HepG2 (cell line): ENCODE data around the gene FOCAD. TPM values are rescaled to one million over a fixed set of nuclear protein-coding genes. Genes with fewer than 3 reads are reported as not detected.

Source experiments
- ATAC-seq: fragments of 200-7000 bp; cut with Tn5 transposase; 3 replicates; pipeline ENCODE4 v1.9.1; 2020; ENCODE audit warnings: mild to moderate bottlenecking, moderate library complexity
- BruUV-seq: library from RNA; stranded (reverse); fragments of 400-500 nt; replicated peaks from 2 replicates; lab custom pipeline; 2021; lab: Mats Ljungman, UMichigan
- CTCF ChIA-PET: fragments of 300-600 bp; formaldehyde crosslinking; extraction: SDS; loops from one replicate; lab custom pipeline; 2021; ENCODE audit warnings: low total read pairs, inconsistent platforms, low intra/inter-chr PET ratio; lab: Yijun Ruan, JAX
- POLR2A ChIA-PET: fragments of 350-600 bp; sonication (Branson Sonifier 250); formaldehyde crosslinking; loops from one replicate; lab custom pipeline; 2020; ENCODE audit warnings: antibody characterized with exemption, inconsistent platforms; lab: Yijun Ruan, JAX
- DNase-seq: peaks from one replicate; pipeline ENCODE4 v3.0.0-alpha.2; 2015; ENCODE audit warnings: low spot score
- FAIRE-seq: peaks from 3 replicates; lab custom pipeline; 2011; peaks lifted over from hg19 to GRCh38; lab: Jason Lieb, UNC
- H2AFZ ChIP-seq: one replicate; pipeline ENCODE4 v1.6.1; 2011; ENCODE audit warnings: low read length, inconsistent platforms
- H3K27ac ChIP-seq: fragments of 300-600 bp; 3 replicates; pipeline ENCODE4 v1.8.0; 2011; ENCODE audit warnings: mixed run types, mild to moderate bottlenecking, mixed read lengths, low read length, inconsistent platforms; ENCODE audit not compliant: insufficient read depth; ENCODE audit errors: extremely low read length
- H3K27me3 ChIP-seq, 2 experiments: fragments of 200-600 bp in 1 of 2; 2 replicates in 1 of 2; 3 replicates in 1 of 2; pipeline versions ENCODE4 v1.6.0 to v1.8.0; 2011; ENCODE audit warnings: low read length in 2 of 2, mild to moderate bottlenecking in 2 of 2, moderate library complexity in 2 of 2, inconsistent platforms in 1 of 2; ENCODE audit not compliant: insufficient read depth in 2 of 2, control insufficient read depth in 1 of 2
- H3K36me3 ChIP-seq, 2 experiments: fragments of 200-600 bp in 1 of 2; replicated peaks in 1 of 2; 2 replicates in 1 of 2; 3 replicates in 1 of 2; pipeline versions ENCODE4 v1.5.1 to v1.8.0; 2011; ENCODE audit warnings: low read length in 2 of 2, inconsistent platforms in 1 of 2; ENCODE audit not compliant: insufficient read depth in 2 of 2, control insufficient read depth in 1 of 2
- H3K4me1 ChIP-seq: 2 replicates; pipeline ENCODE4 v1.5.1; 2012; ENCODE audit warnings: low read length, inconsistent platforms; ENCODE audit not compliant: insufficient read depth
- H3K4me2 ChIP-seq: 2 replicates; pipeline ENCODE4 v1.6.0; 2011; ENCODE audit warnings: low read depth, low read length, inconsistent platforms
- H3K4me3 ChIP-seq, 3 experiments: fragments of 200-600 bp in 1 of 3; sonication (generic), shearing (Covaris generic) in 1 of 3; replicated peaks in 1 of 3; 2 replicates each; pipeline ENCODE4 v1.5.1; 2011 to 2016; ENCODE audit warnings: low read length in 3 of 3, inconsistent platforms in 2 of 3, low read depth in 2 of 3, mild to moderate bottlenecking in 2 of 3, control low read depth in 1 of 3, mixed read lengths in 1 of 3; ENCODE audit not compliant: insufficient read depth in 1 of 3
- H3K79me2 ChIP-seq: one replicate; pipeline ENCODE4 v1.6.1; 2011; ENCODE audit warnings: low read length, inconsistent platforms; ENCODE audit not compliant: insufficient read depth
- H3K9ac ChIP-seq: 2 replicates; pipeline ENCODE4 v1.6.0; 2011; ENCODE audit warnings: mild to moderate bottlenecking, low read depth, low read length, inconsistent platforms; ENCODE audit not compliant: insufficient read depth
- H3K9me3 ChIP-seq: 2 replicates; pipeline ENCODE4 v1.5.1; 2012; ENCODE audit warnings: mild to moderate bottlenecking, low read length
- H4K20me1 ChIP-seq: 2 replicates; pipeline ENCODE4 v1.6.0; 2011; ENCODE audit warnings: inconsistent platforms, mild to moderate bottlenecking, low read length, moderate library complexity; ENCODE audit not compliant: insufficient read depth
- ARID2 ChIP-seq: sonication (generic); formaldehyde crosslinking; IDR thresholded peaks from 2 replicates; pipeline ENCODE4 v1.8.1; 2022; ENCODE audit warnings: mild to moderate bottlenecking, missing genetic modification reagents, borderline replicate concordance
- ELF3 ChIP-seq: IDR thresholded peaks from 2 replicates; pipeline ENCODE4 v1.6.1; 2016; ENCODE audit warnings: missing genetic modification reagents, missing compliant biosample characterization
- MIER2 ChIP-seq: IDR thresholded peaks from 2 replicates; pipeline ENCODE4 v1.6.1; 2016; ENCODE audit warnings: missing biosample characterization, missing genetic modification reagents
- NRL ChIP-seq: sonication (generic); formaldehyde crosslinking; IDR thresholded peaks from 2 replicates; pipeline ENCODE4 v1.5.0; 2020; ENCODE audit warnings: missing genetic modification reagents, mild to moderate bottlenecking, moderate library complexity, borderline replicate concordance
- POLR2AphosphoS5 ChIP-seq: IDR thresholded peaks from 2 replicates; pipeline ENCODE4 v1.6.1; 2012; ENCODE audit warnings: low read depth, low read length
- SMAD1 ChIP-seq: sonication (generic); formaldehyde crosslinking; IDR thresholded peaks from 2 replicates; pipeline ENCODE4 v1.4.0; 2020; ENCODE audit warnings: missing genetic modification reagents, low read depth, mild to moderate bottlenecking, borderline replicate concordance
- SP140L ChIP-seq: sonication (generic); formaldehyde crosslinking; IDR thresholded peaks from 2 replicates; pipeline ENCODE4 v1.4.0; 2020; ENCODE audit warnings: missing genetic modification reagents, borderline replicate concordance
- ZBTB33 ChIP-seq: sonication (generic); formaldehyde crosslinking; IDR thresholded peaks from 2 replicates; pipeline ENCODE4 v1.4.0; 2020; ENCODE audit warnings: missing genetic modification reagents
- ZFYVE20 ChIP-seq: sonication (generic); formaldehyde crosslinking; IDR thresholded peaks from 2 replicates; pipeline ENCODE4 v1.8.0; 2023; ENCODE audit warnings: low read depth, mild to moderate bottlenecking, moderate library complexity, missing genetic modification reagents, borderline replicate concordance
- ZNF121 ChIP-seq: sonication (generic); formaldehyde crosslinking; IDR thresholded peaks from 2 replicates; pipeline ENCODE4 v1.5.0; 2020; ENCODE audit warnings: mild to moderate bottlenecking, missing genetic modification reagents
- ZNF225 ChIP-seq: sonication (generic); formaldehyde crosslinking; IDR thresholded peaks from 2 replicates; pipeline ENCODE4 v1.4.0; 2020; ENCODE audit warnings: mild to moderate bottlenecking, missing genetic modification reagents
- ZNF232 ChIP-seq: sonication (generic); formaldehyde crosslinking; IDR thresholded peaks from 2 replicates; pipeline ENCODE4 v1.4.0; 2020; ENCODE audit warnings: missing genetic modification reagents, borderline replicate concordance
- ZNF264 ChIP-seq: sonication (generic); formaldehyde crosslinking; IDR thresholded peaks from 2 replicates; pipeline ENCODE4 v1.4.0; 2020; ENCODE audit warnings: missing genetic modification reagents
- ZNF775 ChIP-seq: sonication (generic); formaldehyde crosslinking; IDR thresholded peaks from 2 replicates; pipeline ENCODE4 v1.4.0; 2020; ENCODE audit warnings: missing genetic modification reagents, mild to moderate bottlenecking, moderate library complexity, borderline replicate concordance
- WGBS: methylation state at CpG from one replicate; pipeline ENCODE4 v1.1.6; 2017; ENCODE audit warnings: low lambda C conversion rate; 5-methylcytosine and 5-hydroxymethylcytosine counted together
- in situ Hi-C: cut with HindIII; loops from 2 replicates; pipeline ENCODE4 v1.10.0; 2017; ENCODE audit warnings: low pct_unique_long_range_greater_than_20kb; ENCODE audit not compliant: extremely low pct_ligation_motif_present
- intact Hi-C: fragments of 100-400 bp; cut with micrococcal nuclease; formaldehyde crosslinking; loops from one replicate; pipeline ENCODE4 v1.10.0; 2022; ENCODE audit not compliant: unreplicated experiment
- polyA plus RNA-seq, 8 experiments: library from polyadenylated mRNA; depleted of rRNA in 3 of 8; stranded (reverse) in 7 of 8; unstranded in 1 of 8; fragments of >200 nt; fragmentation: Illumina TruSeq in 4 of 8; extraction: Trizol in 4 of 8; gene quantifications; 2 replicates each; pipeline versions ENCODE4 v1.2.1 to v1.2.3, GENCODE V29; 2011 to 2016; ENCODE audit warnings: low read depth in 4 of 8, missing spikeins in 1 of 8, mixed read lengths in 1 of 8; ENCODE audit not compliant: insufficient read depth in 1 of 8
- total RNA-seq, 5 experiments: library from RNA; depleted of rRNA; stranded (reverse); fragments of >200 nt; fragmentation: Illumina TruSeq; extraction: Trizol; gene quantifications; 2 replicates each; pipeline ENCODE4 v1.2.3, GENCODE V29; 2016; ENCODE audit warnings: low read depth in 1 of 5
- TF ChIP-seq, protein P1 (sequence below): sonication (generic); formaldehyde crosslinking; IDR thresholded peaks from 2 replicates; pipeline ENCODE4; 2020; ENCODE audit warnings: missing genetic modification reagents, mild to moderate bottlenecking, borderline replicate concordance

The FOCAD gene
- total and polyA plus RNA-seq, 2 of the 13 experiments (the other 11 are each of a cell fraction or from before 2014, with no cell fraction given), result 18.0 to 31.1 TPM

DNA sequence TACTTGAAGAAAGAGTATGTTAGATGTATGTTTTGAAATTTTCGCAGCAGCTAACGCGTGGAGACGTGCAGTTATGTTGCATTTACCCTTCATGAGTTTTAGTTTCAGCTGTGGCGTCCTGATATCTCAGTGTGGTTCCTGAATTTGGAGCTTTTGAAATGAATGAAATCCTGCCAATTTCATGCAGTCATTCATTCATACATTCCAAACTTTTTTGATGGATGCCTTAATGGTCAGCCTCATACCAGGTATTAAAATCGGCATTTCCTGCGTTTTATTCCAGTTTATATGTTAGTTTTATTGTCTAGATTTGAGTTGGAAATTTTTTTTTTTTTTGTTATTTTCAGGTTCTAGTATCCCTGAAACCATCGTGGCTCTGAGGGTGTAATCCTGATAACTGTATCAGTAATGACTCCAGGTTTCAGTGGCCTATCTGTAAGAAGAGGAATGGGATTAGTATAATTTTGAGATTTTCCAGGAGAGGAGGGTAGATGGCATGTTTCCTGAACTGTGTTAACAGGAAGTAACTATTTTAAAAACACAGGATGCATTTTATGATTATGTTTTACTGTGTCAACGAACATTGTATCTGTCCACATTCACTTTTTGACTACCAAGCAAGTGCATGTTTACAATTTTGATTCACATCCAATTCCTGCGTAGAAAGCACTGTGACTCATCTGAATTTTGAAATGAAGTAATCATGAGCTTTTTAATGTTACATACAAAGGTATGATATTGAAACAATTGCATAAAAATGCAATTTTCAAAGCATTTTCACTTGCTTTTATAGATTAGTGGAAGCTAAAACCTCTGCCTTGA is 1.0 kb downstream of the FOCAD start (continued):
- no peak for TF ChIP-seq NRL (CRISPR knock-in tag)
- no peak for TF ChIP-seq SMAD1 (CRISPR knock-in tag)
- TF ChIP-seq ZNF232 (CRISPR knock-in tag), result no peak
- TF ChIP-seq SP140L, result no peak
- no peak for TF ChIP-seq ZFYVE20 (CRISPR knock-in tag)
- TF ChIP-seq ELF3 (CRISPR knock-in tag), result peak; percentile 9; the same call in 1 of the 2 replicates
- no peak for TF ChIP-seq ZNF225 (CRISPR knock-in tag)

DNA sequence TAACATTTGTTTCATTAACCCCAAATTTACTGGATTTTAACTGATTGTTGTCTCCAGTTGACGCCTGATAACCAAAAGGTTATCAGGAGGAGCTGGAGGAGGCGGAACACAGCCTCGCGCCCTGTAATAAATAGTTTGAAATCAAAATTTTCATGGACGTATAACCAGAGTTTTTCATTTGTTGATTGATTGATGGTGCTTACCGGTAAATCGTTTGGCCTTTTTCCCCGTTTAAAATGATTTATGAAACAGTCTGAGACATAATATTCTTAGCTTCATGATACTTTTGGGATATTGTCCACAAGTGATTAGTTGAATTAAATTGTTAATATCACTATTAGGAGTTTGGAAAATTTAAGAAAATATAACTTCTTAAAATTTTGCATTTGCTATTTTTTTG is 1.7 kb downstream of the FOCAD start:
- Histone ChIP-seq H3K9me3 (no peaks in the 10 kb centered on the region), H4K20me1 (no peaks in the 10 kb centered on the region), H3K79me2 (peaks cover 51% of the 10 kb centered on the region), H3K4me3 (peak overlapping the region in 2 of 3 experiments; percentile 65 to 89; a peak in 3 of 6 replicates), H3K4me2 (peak overlapping the region; percentile 86), H3K27ac (no peak overlapping the region), H3K9ac (no peak overlapping the region), H2AFZ (no peak overlapping the region), H3K4me1 (peaks cover 66% of the 10 kb centered on the region), H3K36me3 (no peaks in the 10 kb centered on the region), H3K27me3 (no peaks in the 10 kb centered on the region; a peak in 1 of 5 replicates)
- BruUV-seq, result no TSS peak
- in situ Hi-C loops (no loop called here), intact Hi-C loops (loop anchor here (10.0 kb wide), 2 partner anchors 99 to 239 kb away; no protein-coding TSS in a partner anchor)
- ChIA-PET POLR2A (no interaction called here), CTCF (no interaction called here)
- 96% methylated on average over 8 of the region's 8 CpGs for WGBS
- ATAC-seq, result no peak
- no peak for FAIRE-seq
- DNase-seq, result no peak
- no peak for TF ChIP-seq ZNF121 (CRISPR knock-in tag)
- no peak for TF ChIP-seq ZNF264 (CRISPR knock-in tag)
- TF ChIP-seq POLR2AphosphoS5, result no peak
- no peak for TF ChIP-seq MIER2
- TF ChIP-seq ZNF775 (CRISPR knock-in tag), result no peak
- no peak for TF ChIP-seq ARID2
- TF ChIP-seq ZBTB33 (CRISPR knock-in tag), result no peak
- TF ChIP-seq, protein P1, sequence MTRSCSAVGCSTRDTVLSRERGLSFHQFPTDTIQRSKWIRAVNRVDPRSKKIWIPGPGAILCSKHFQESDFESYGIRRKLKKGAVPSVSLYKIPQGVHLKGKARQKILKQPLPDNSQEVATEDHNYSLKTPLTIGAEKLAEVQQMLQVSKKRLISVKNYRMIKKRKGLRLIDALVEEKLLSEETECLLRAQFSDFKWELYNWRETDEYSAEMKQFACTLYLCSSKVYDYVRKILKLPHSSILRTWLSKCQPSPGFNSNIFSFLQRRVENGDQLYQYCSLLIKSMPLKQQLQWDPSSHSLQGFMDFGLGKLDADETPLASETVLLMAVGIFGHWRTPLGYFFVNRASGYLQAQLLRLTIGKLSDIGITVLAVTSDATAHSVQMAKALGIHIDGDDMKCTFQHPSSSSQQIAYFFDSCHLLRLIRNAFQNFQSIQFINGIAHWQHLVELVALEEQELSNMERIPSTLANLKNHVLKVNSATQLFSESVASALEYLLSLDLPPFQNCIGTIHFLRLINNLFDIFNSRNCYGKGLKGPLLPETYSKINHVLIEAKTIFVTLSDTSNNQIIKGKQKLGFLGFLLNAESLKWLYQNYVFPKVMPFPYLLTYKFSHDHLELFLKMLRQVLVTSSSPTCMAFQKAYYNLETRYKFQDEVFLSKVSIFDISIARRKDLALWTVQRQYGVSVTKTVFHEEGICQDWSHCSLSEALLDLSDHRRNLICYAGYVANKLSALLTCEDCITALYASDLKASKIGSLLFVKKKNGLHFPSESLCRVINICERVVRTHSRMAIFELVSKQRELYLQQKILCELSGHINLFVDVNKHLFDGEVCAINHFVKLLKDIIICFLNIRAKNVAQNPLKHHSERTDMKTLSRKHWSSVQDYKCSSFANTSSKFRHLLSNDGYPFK (CRISPR knock-in tag), result no peak
